Prostate gland (tissue), 2 donors: ENCODE results near the gene FGF8.

Source experiments
- CTCF ChIP-seq, 4 experiments: fragments of 200-600 bp in 2 of 4; fragments of 450-650 bp in 2 of 4; sonication (generic) in 2 of 4; IDR thresholded peaks; 1 replicate in 3 of 4; 2 replicates in 1 of 4; pipeline ENCODE4 v1.5.1; 2016 to 2019; ENCODE audit warnings: antibody characterized with exemption in 4 of 4, mild to moderate bottlenecking in 2 of 4, moderate library complexity in 2 of 4
- POLR2A ChIP-seq: fragments of 450-650 bp; IDR thresholded peaks from one replicate; pipeline ENCODE4 v1.6.1; 2016; ENCODE audit warnings: antibody characterized with exemption, mild to moderate bottlenecking
- POLR2AphosphoS5 ChIP-seq: sonication (generic); formaldehyde crosslinking; IDR thresholded peaks from one replicate; pipeline ENCODE4 v1.6.1; 2017; ENCODE audit warnings: antibody characterized with exemption

GRCh38 chr10:101778151-101778780 lies 2.4 kb upstream of the FGF8 start:
- TF ChIP-seq POLR2A (no peak), CTCF (IDR thresholded peaks at IDR 0.05) (no peak), POLR2AphosphoS5 (no peak)
